ENCODE results near the gene FRAT1.

- TF ChIP-seq FOXM1 (IDR thresholded peaks at IDR 0.05; ENCODE audit: borderline replicate concordance) = no peak
- no peak for TF ChIP-seq ZNF384 (IDR thresholded peaks at IDR 0.05)
- no peak for TF ChIP-seq SP1 (IDR thresholded peaks at IDR 0.05)
- no peak for TF ChIP-seq BHLHE40 (IDR thresholded peaks at IDR 0.05; ENCODE audit: borderline replicate concordance)
- TF ChIP-seq CTBP1 (IDR thresholded peaks at IDR 0.05; ENCODE audit: borderline replicate concordance) = no peak
- no peak for TF ChIP-seq FOXA1 (IDR thresholded peaks at IDR 0.05)
- TF ChIP-seq LEF1 (IDR thresholded peaks at IDR 0.05; ENCODE audit: borderline replicate concordance) = no peak
- no peak for TF ChIP-seq NFRKB (IDR thresholded peaks at IDR 0.05)
These were observed 42.4 kb downstream of the FRAT1 start for GRCh38 chr10:97361537-97361901.

Measured in HEK293T (cell line).